Brain microvascular endothelial cell (primary cell): ENCODE results near the gene IL1F10.
A peak's percentile ranks its signal among the peaks of the same experiment; 100 is the strongest.

Source experiments
- DNase-seq: peaks from one replicate; pipeline ENCODE4 v3.0.0-alpha.2; 2020
- H3K27ac ChIP-seq: fragments of 250-450 bp; sonication (Bioruptor Pico); 2 replicates; pipeline ENCODE4 v1.5.1; 2020; ENCODE audit warnings: mild to moderate bottlenecking, moderate library complexity
- H3K27me3 ChIP-seq: fragments of 250-450 bp; sonication (Bioruptor Pico); replicated peaks from 2 replicates; pipeline ENCODE4 v1.5.1; 2020; ENCODE audit warnings: mild to moderate bottlenecking
- H3K36me3 ChIP-seq: fragments of 250-450 bp; sonication (Bioruptor Pico); replicated peaks from 2 replicates; pipeline ENCODE4 v1.5.1; 2020; ENCODE audit warnings: mild to moderate bottlenecking
- H3K4me3 ChIP-seq: 2 replicates; pipeline ENCODE4 v1.5.1; 2011; ENCODE audit warnings: low read depth, mild to moderate bottlenecking, control low read depth, low read length, moderate library complexity
- CTCF ChIP-seq: IDR thresholded peaks from 2 replicates; pipeline ENCODE4 v1.5.1; 2011; ENCODE audit warnings: low read depth, mild to moderate bottlenecking, moderate library complexity, low read length, control low read depth, inconsistent platforms; ENCODE audit errors: missing control alignments
- in situ Hi-C: cut with HindIII; loops from 2 replicates; pipeline ENCODE4 v1.10.0; 2017; ENCODE audit warnings: low sequenced_read_pairs, low pct_ligation_motif_present

Gene IL1F10

DNA sequence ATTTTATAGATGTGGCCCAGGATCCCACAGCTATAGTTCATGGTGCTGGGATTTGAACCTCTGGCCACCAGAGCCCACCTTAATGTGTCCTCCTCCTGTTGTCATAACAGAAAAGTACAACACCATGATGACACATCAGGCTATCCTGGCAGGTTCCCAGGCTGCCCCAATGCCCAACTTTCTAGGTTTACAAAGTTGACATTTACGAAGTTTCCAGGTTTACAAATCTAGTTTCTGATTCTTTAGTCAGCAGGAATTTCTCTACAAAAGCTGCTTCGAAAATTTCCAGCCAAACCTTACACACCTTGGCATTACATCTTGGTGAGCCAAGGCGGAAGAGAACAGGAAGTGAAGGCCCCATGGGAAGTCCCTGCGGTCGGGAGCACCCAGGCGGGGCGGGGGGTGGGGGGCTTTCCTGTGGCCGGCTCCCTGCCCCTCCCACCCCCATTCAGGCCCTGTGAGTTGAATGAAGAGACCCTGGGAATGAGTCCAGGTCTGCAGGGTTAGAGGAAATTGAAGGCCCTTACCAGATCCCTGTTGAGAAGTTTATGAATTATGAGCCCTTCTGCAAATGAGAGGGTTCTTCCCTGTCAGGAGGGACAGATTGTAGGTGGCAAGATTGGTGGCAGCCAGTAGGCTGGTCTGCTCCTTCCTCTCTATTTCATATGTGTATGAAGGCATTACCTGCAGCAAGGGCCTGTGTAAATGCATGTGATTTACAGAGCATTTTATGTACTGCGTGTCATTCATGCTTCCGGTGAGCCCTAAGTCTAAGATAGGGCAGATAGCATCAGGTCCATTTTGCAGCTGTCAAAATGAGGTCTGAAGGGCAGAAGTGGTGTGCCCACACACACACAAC, 48.6 kb downstream of the IL1F10 start:
- H3K27ac ChIP-seq = no peak overlapping the region
- no peak for DNase-seq

GRCh38 chr2:113117541-113118262, 49.9 kb downstream of the IL1F10 start:
- no peaks in the 10 kb centered on the region for H3K27me3 ChIP-seq
- no peak overlapping the region for H3K27ac ChIP-seq
- no peaks in the 10 kb centered on the region for H3K36me3 ChIP-seq
- TF ChIP-seq CTCF = no peak
- H3K4me3 ChIP-seq = no peak overlapping the region
- in situ Hi-C loops = no loop called here
- peak; percentile 78 for DNase-seq

More for the DNA sequence above, 48.6 kb downstream of the IL1F10 start:
- Histone ChIP-seq H3K36me3 (no peaks in the 10 kb centered on the region), H3K27me3 (no peaks in the 10 kb centered on the region), H3K4me3 (no peak overlapping the region)
- TF ChIP-seq CTCF = no peak
- in situ Hi-C loops = no loop called here

DNA sequence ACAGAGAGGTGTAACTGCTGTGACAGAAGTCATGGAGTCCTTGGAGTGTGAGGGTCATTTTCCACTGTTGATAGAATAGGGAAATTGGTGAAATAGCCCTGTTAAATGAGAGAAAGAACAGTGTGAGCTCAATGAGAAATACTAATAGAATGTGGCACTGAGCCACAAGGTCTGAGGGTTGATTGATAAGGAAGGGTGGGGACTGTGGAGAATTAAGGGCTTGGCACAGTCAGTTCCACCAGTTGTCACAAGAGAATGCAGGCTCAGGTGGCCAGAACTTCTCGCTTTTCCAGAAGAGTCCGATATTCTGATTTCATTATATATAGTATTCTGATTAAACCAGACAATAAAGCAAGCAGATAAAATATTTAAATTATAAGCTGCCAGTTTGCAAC, 50.5 kb downstream of the IL1F10 start:
- no peak for TF ChIP-seq CTCF
- H3K27me3 ChIP-seq = no peaks in the 10 kb centered on the region
- DNase-seq = no peak
- no peak overlapping the region for H3K4me3 ChIP-seq
- no peak overlapping the region for H3K27ac ChIP-seq
- no peaks in the 10 kb centered on the region for H3K36me3 ChIP-seq
- in situ Hi-C loops = no loop called here

GRCh38 chr2:113119111-113119510, 51.3 kb downstream of the IL1F10 start:
- Histone ChIP-seq H3K4me3 (no peak overlapping the region), H3K27ac (no peak overlapping the region), H3K36me3 (no peaks in the 10 kb centered on the region), H3K27me3 (no peaks in the 10 kb centered on the region)
- no peak for DNase-seq
- in situ Hi-C loops = no loop called here
- no peak for TF ChIP-seq CTCF

DNA sequence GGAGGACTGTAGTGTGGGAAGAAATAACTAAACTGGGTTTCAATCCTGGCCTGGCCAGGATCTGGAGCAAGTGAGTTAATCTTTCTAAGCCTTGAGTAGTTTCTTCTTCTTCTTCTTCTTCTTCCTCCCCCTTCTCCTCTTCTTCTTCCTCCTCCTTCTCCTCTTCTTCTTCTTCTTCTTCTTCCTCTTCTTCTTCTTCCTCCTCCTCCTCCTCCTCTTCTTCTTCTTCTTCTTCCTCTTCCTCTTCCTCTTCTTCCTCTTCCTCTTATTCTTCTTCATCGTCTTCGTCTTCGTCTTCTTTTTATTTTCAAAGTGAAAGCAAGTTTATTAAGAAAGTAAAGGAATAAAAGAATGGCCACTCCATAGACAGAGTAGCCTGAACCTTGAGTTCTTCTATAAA, 53.1 kb downstream of the IL1F10 start:
- TF ChIP-seq CTCF = no peak
- H3K36me3 ChIP-seq = no peaks in the 10 kb centered on the region
- no peak overlapping the region for H3K27ac ChIP-seq
- H3K27me3 ChIP-seq = no peaks in the 10 kb centered on the region
- no peak overlapping the region for H3K4me3 ChIP-seq
- no peak for DNase-seq
- in situ Hi-C loops = no loop called here
